HEK293 (cell line): ENCODE results near the gene CDY1.
"Not testable (repeated sequence)": the region's sequence is repeated elsewhere in the genome, so short reads cannot be mapped to it uniquely, and the experiment has no call there.

Experiments used
- CTCF ChIP-seq: fragments of 450-650 bp; formaldehyde crosslinking; IDR thresholded peaks from 2 replicates; pipeline ENCODE4 v1.5.1; 2016; ENCODE audit warnings: missing biosample characterization, missing genetic modification characterization
- ELK4 ChIP-seq: IDR thresholded peaks from 2 replicates; pipeline ENCODE4 v1.6.1; 2011; ENCODE audit warnings: mild to moderate bottlenecking, low read depth, low read length, borderline replicate concordance
- GLIS1 ChIP-seq: fragments of 450-650 bp; formaldehyde crosslinking; IDR thresholded peaks from 2 replicates; pipeline ENCODE4 v1.5.1; 2016; ENCODE audit warnings: missing biosample characterization, missing genetic modification characterization
- KLF10 ChIP-seq: fragments of 450-650 bp; IDR thresholded peaks from 2 replicates; pipeline ENCODE4 v1.5.1; 2018; ENCODE audit warnings: missing biosample characterization, mild to moderate bottlenecking, missing genetic modification characterization
- OVOL3 ChIP-seq: fragments of 450-650 bp; formaldehyde crosslinking; IDR thresholded peaks from 2 replicates; pipeline ENCODE4 v1.5.1; 2016; ENCODE audit warnings: missing biosample characterization, missing genetic modification characterization
- SALL2 ChIP-seq: fragments of 450-650 bp; formaldehyde crosslinking; IDR thresholded peaks from 2 replicates; pipeline ENCODE4 v1.5.0; 2017; ENCODE audit warnings: missing biosample characterization, mild to moderate bottlenecking, missing genetic modification characterization, borderline replicate concordance
- ZNF596 ChIP-seq: fragments of 450-650 bp; IDR thresholded peaks from 2 replicates; pipeline ENCODE4 v1.5.0; 2018; ENCODE audit warnings: missing biosample characterization, mild to moderate bottlenecking, missing genetic modification characterization, moderate library complexity
- ZNF76 ChIP-seq: fragments of 450-650 bp; formaldehyde crosslinking; IDR thresholded peaks from 2 replicates; pipeline ENCODE4; 2016; ENCODE audit warnings: low read depth, missing biosample characterization, missing genetic modification characterization, borderline replicate concordance

- TF ChIP-seq ZNF76 (tag by site-specific recombination); ZNF596 (tag by site-specific recombination); OVOL3; CTCF (tag by site-specific recombination); KLF10 (tag by site-specific recombination); ELK4; GLIS1 (tag by site-specific recombination); SALL2 (tag by site-specific recombination): not testable (repeated sequence)
These were observed 17.9 kb downstream of the CDY1 start for GRCh38 chrY:25639852-25640251.
